K562 (cell line): ENCODE measurements around the gene TJP3. TPM values are rescaled to one million over a fixed set of nuclear protein-coding genes. Genes with fewer than 3 reads are reported as not detected.

Experiments used
- ARNT ChIP-seq, 2 experiments: fragments of 450-650 bp; IDR thresholded peaks; 2 replicates each; pipeline ENCODE4 v1.6.1; 2016; ENCODE audit warnings: mild to moderate bottlenecking in 1 of 2
- CHD1 ChIP-seq: fragments of 200-600 bp; sonication (generic); IDR thresholded peaks from one replicate; pipeline ENCODE4 v1.6.1; 2012; ENCODE audit warnings: mild to moderate bottlenecking, moderate library complexity, low read length, inconsistent platforms
- EGR1 ChIP-seq: fragments of 450-650 bp; conservative IDR thresholded peaks from 2 replicates; pipeline ENCODE4 v1.6.1; 2017; ENCODE audit warnings: mild to moderate bottlenecking
- ETV5 ChIP-seq: sonication (generic); formaldehyde crosslinking; IDR thresholded peaks from 2 replicates; pipeline ENCODE4 v1.4.0; 2020; ENCODE audit warnings: low read depth, mild to moderate bottlenecking, missing genetic modification reagents
- MEF2D ChIP-seq: conservative IDR thresholded peaks from 2 replicates; pipeline ENCODE4 v1.6.1; 2016; ENCODE audit warnings: low read depth, missing genetic modification characterization, missing compliant biosample characterization
- MEIS2 ChIP-seq: fragments of 450-650 bp; IDR thresholded peaks from 2 replicates; pipeline ENCODE4 v1.6.1; 2014; ENCODE audit warnings: mild to moderate bottlenecking; ENCODE audit not compliant: partially characterized antibody
- NR2C2 ChIP-seq, 2 experiments: fragments of 200-800 bp in 1 of 2; sonication (Bioruptor generic) in 1 of 2; sonication (generic) in 1 of 2; formaldehyde crosslinking in 1 of 2; IDR thresholded peaks; 2 replicates each; pipeline versions ENCODE4 v1.6.1 to v1.8.0; 2016 to 2022; ENCODE audit warnings: mild to moderate bottlenecking in 1 of 2, missing compliant biosample characterization in 1 of 2, missing genetic modification characterization in 1 of 2, missing genetic modification reagents in 1 of 2
- POLR2G ChIP-seq: fragments of 200-400 bp; formaldehyde crosslinking; IDR thresholded peaks from 2 replicates; pipeline ENCODE4 v1.6.1; 2017; ENCODE audit warnings: low read depth, mild to moderate bottlenecking, antibody characterized with exemption, low read length, moderate library complexity
- SMARCA5 ChIP-seq: fragments of 450-650 bp; IDR thresholded peaks from 2 replicates; pipeline ENCODE4 v1.6.1; 2016
- SRSF3 ChIP-seq: fragments of 200-400 bp; formaldehyde crosslinking; IDR thresholded peaks from 2 replicates; pipeline ENCODE4 v1.6.1; 2016; ENCODE audit warnings: mild to moderate bottlenecking, low read length, moderate library complexity; ENCODE audit not compliant: insufficient read depth
- ZBTB7A ChIP-seq: IDR thresholded peaks from 2 replicates; pipeline ENCODE4 v1.6.1; 2011; ENCODE audit warnings: low read depth, mild to moderate bottlenecking, low read length, moderate library complexity, borderline replicate concordance; ENCODE audit not compliant: control insufficient read depth
- ZFX ChIP-seq: sonication (generic); formaldehyde crosslinking; IDR thresholded peaks from 2 replicates; pipeline ENCODE4 v1.8.0; 2022; ENCODE audit warnings: mild to moderate bottlenecking, missing genetic modification reagents, moderate library complexity
- ZNF217 ChIP-seq: sonication (generic); formaldehyde crosslinking; IDR thresholded peaks from 2 replicates; pipeline ENCODE4 v1.8.0; 2022; ENCODE audit warnings: mild to moderate bottlenecking, missing genetic modification reagents
- polyA plus RNA-seq, 8 experiments: library from polyadenylated mRNA; depleted of rRNA in 4 of 8; stranded (reverse) in 5 of 8; unstranded in 3 of 8; fragments of >200 nt; fragmentation: Nextera tagmentation in 2 of 8; fragmentation: Illumina TruSeq in 1 of 8; extraction: Ambion mirVana in 2 of 8; extraction: Trizol in 1 of 8; gene quantifications; 2 replicates each; pipeline versions ENCODE4 v1.2.1 to v1.2.3, GENCODE V29; 2011 to 2014; ENCODE audit warnings: inconsistent platforms in 1 of 8, missing spikeins in 1 of 8
- total RNA-seq, 7 experiments: library from RNA; depleted of rRNA in 6 of 7; stranded (reverse); fragments of >200 nt in 6 of 7; fragmentation: Illumina TruSeq in 2 of 7; extraction: Trizol in 2 of 7; gene quantifications; 2 replicates each; pipeline versions ENCODE4 v1.2.1 to v1.2.3, GENCODE V29; 2011 to 2021; ENCODE audit warnings: low replicate concordance in 1 of 7
- TF ChIP-seq, protein P1 (sequence below), 2 experiments: fragments of 450-650 bp in 1 of 2; sonication (generic) in 1 of 2; formaldehyde crosslinking in 1 of 2; IDR thresholded peaks in 1 of 2; conservative IDR thresholded peaks in 1 of 2; 2 replicates each; pipeline versions ENCODE4 v1.6.1 to v1.8.1; 2016 to 2023; ENCODE audit warnings: mild to moderate bottlenecking in 2 of 2, moderate library complexity in 2 of 2, inconsistent platforms in 1 of 2, missing genetic modification reagents in 1 of 2
- TF ChIP-seq, protein P2 (sequence below), 2 experiments: IDR thresholded peaks in 1 of 2; conservative IDR thresholded peaks in 1 of 2; 2 replicates each; pipeline ENCODE4 v1.6.1; 2016; ENCODE audit warnings: low read depth in 2 of 2, mild to moderate bottlenecking in 1 of 2, missing compliant biosample characterization in 1 of 2, missing genetic modification characterization in 1 of 2, moderate library complexity in 1 of 2
- TF ChIP-seq, protein P3 (sequence below): sonication (generic); formaldehyde crosslinking; IDR thresholded peaks from 2 replicates; pipeline ENCODE4 v1.8.0; 2022; ENCODE audit warnings: missing genetic modification reagents, mild to moderate bottlenecking, moderate library complexity, borderline replicate concordance
- TF ChIP-seq, protein P4 (sequence below): sonication (generic); formaldehyde crosslinking; IDR thresholded peaks from 2 replicates; pipeline ENCODE4 v1.8.0; 2022; ENCODE audit warnings: mild to moderate bottlenecking, missing genetic modification reagents, borderline replicate concordance

Gene TJP3
- total and polyA plus RNA-seq, 9 of the 15 experiments (the other 6 are each of a cell fraction or from before 2014, with no cell fraction given) = 0.11 to 2.4 (median 0.57) TPM; not detected in 1

DNA sequence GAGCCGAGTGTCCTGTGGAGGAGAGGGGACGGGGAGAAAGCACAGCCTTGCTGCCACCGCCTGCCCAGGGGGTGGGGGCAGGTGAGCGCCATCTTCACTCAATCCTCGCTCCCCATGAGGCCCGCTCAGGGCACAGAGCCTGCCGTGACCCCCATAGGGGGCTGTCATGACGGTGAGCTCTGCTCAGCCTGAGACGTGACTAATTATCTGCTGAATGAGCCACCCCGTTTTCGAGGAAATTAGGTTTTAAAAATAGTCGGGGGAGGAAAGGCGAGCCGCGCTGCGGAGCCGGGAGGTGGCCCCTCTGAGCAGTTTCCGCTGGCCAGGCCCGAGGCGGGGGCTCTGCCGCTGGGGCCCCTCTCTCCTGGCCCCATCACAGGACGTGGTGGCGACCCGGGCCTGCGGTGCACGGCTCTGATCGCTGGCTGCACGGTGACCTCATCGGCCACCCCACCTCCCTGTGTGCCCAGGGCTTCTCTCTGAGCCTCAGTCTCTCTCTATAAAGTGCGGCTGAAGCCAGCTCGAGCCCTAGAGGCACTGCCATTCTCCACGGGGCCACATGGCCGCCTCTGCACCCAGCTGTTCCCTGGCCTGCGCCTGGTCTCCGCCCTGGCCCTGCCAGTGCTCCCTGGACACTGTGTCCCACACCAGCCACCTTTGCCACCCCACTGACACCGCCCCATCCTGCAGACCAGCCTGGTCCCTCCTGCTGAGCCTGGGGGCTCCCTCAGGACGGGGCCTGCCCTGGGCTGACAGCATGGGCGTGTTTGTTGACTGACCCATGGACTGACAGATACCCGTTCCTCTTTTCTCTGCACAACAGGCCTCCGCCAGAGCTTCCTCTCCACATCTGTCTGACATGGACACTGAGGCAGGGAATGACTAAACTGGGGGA, 36.3 kb upstream of the TJP3 start (continued):
- TF ChIP-seq, protein P1, sequence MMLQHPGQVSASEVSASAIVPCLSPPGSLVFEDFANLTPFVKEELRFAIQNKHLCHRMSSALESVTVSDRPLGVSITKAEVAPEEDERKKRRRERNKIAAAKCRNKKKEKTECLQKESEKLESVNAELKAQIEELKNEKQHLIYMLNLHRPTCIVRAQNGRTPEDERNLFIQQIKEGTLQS (IDR thresholded peaks at IDR 0.05) = peak; percentile 57; the same call in 1 of the 2 replicates
- TF ChIP-seq, protein P1 (CRISPR knock-in tag; conservative IDR thresholded peaks at IDR 0.05) = no peak
- TF ChIP-seq SRSF3 = 0 out of 2 replicates have a peak, but pooled peaks have one; percentile 57
- TF ChIP-seq ZBTB7A = peak; percentile 93
- TF ChIP-seq MEF2D (tag) = 0 out of 2 replicates have a peak, but pooled peaks have one; percentile 1
- peak; percentile 56; the same call in 1 of the 2 replicates for TF ChIP-seq SMARCA5
- TF ChIP-seq MEIS2 = peak; percentile 53
- TF ChIP-seq POLR2G = peak; percentile 10; the same call in 1 of the 2 replicates
- TF ChIP-seq, protein P2, sequence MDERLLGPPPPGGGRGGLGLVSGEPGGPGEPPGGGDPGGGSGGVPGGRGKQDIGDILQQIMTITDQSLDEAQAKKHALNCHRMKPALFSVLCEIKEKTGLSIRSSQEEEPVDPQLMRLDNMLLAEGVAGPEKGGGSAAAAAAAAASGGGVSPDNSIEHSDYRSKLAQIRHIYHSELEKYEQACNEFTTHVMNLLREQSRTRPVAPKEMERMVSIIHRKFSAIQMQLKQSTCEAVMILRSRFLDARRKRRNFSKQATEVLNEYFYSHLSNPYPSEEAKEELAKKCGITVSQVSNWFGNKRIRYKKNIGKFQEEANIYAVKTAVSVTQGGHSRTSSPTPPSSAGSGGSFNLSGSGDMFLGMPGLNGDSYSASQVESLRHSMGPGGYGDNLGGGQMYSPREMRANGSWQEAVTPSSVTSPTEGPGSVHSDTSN (CRISPR knock-in tag; IDR thresholded peaks at IDR 0.05; ENCODE audit: low read depth) = no peak
- TF ChIP-seq, protein P2 (tag; conservative IDR thresholded peaks at IDR 0.05; ENCODE audit: low read depth) = 0 out of 2 replicates have a peak, but pooled peaks have one; percentile 9
- TF ChIP-seq EGR1 = 0 out of 2 replicates have a peak, but pooled peaks have one; percentile 12
- TF ChIP-seq, protein P3, sequence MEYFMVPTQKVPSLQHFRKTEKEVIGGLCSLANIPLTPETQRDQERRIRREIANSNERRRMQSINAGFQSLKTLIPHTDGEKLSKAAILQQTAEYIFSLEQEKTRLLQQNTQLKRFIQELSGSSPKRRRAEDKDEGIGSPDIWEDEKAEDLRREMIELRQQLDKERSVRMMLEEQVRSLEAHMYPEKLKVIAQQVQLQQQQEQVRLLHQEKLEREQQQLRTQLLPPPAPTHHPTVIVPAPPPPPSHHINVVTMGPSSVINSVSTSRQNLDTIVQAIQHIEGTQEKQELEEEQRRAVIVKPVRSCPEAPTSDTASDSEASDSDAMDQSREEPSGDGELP (CRISPR knock-in tag) = peak; percentile 77; the same call in 1 of the 2 replicates
- TF ChIP-seq CHD1 = peak; percentile 14
- peak; percentile 22; the same call in 1 of the 2 replicates for TF ChIP-seq ETV5 (CRISPR knock-in tag)
- no peak for TF ChIP-seq NR2C2 (CRISPR knock-in tag; IDR thresholded peaks at IDR 0.05)
- TF ChIP-seq NR2C2 (tag; IDR thresholded peaks at IDR 0.05) = peak; percentile 26; the same call in 1 of the 2 replicates
- peak; percentile 12; the same call in 1 of the 2 replicates for TF ChIP-seq ZFX (CRISPR knock-in tag)
- TF ChIP-seq, protein P4, sequence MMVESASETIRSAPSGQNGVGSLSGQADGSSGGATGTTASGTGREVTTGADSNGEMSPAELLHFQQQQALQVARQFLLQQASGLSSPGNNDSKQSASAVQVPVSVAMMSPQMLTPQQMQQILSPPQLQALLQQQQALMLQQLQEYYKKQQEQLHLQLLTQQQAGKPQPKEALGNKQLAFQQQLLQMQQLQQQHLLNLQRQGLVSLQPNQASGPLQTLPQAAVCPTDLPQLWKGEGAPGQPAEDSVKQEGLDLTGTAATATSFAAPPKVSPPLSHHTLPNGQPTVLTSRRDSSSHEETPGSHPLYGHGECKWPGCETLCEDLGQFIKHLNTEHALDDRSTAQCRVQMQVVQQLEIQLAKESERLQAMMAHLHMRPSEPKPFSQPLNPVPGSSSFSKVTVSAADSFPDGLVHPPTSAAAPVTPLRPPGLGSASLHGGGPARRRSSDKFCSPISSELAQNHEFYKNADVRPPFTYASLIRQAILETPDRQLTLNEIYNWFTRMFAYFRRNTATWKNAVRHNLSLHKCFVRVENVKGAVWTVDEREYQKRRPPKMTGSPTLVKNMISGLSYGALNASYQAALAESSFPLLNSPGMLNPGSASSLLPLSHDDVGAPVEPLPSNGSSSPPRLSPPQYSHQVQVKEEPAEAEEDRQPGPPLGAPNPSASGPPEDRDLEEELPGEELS = 0 out of 2 replicates have a peak, but pooled peaks have one; percentile 52
- TF ChIP-seq ZNF217 (CRISPR knock-in tag) = no peak
- TF ChIP-seq ARNT (IDR thresholded peaks at IDR 0.05) = no peak
